ENCODE data around the gene NOD2. TPM values are rescaled to one million over a fixed set of nuclear protein-coding genes. Genes with fewer than 3 reads are reported as not detected.

Gene NOD2
- total RNA-seq, 1 donor from 2014 or later: not detected

- H3K36me3 ChIP-seq (ENCODE audit: insufficient read depth, low read length): no peaks in the 10 kb centered on the region
- H4K20me1 ChIP-seq (ENCODE audit: insufficient read depth, low read length): no peaks in the 10 kb centered on the region
- H3K9me3 ChIP-seq (ENCODE audit: insufficient read depth, low read depth, low read length): no peaks in the 10 kb centered on the region
- H3K9ac ChIP-seq (ENCODE audit: low read length): no peak overlapping the region
- H3K27me3 ChIP-seq (ENCODE audit: insufficient read depth, low read length): no peaks in the 10 kb centered on the region
- FAIRE-seq (no peak), DNase-seq (ENCODE audit: low read depth) (no peak)
- H3K4me1 ChIP-seq (ENCODE audit: insufficient read depth, low read length): no peaks in the 10 kb centered on the region
- H3K4me1 Mint-ChIP-seq (ENCODE audit: low read depth, unreplicated experiment): no peaks in the 10 kb centered on the region
- H3K36me3 Mint-ChIP-seq (ENCODE audit: low read depth, unreplicated experiment): no peaks in the 10 kb centered on the region
- peaks cover 6% of the 10 kb centered on the region for H3K27me3 Mint-ChIP-seq (ENCODE audit: low read depth, unreplicated experiment)
- no peak overlapping the region for H3K4me2 ChIP-seq (ENCODE audit: low read length)
- no peak overlapping the region for H2AFZ ChIP-seq (ENCODE audit: low read depth, low read length)
- TF ChIP-seq EZH2 (IDR thresholded peaks at IDR 0.05; ENCODE audit: insufficient read depth, low read length): no peak
- TF ChIP-seq CTCF (IDR thresholded peaks at IDR 0.05; ENCODE audit: insufficient read depth, low read depth, low read length): no peak
- H3K27ac Mint-ChIP-seq (ENCODE audit: unreplicated experiment): no peak overlapping the region
- H3K27ac ChIP-seq (ENCODE audit: low read depth, low read length): no peak overlapping the region
- H3K4me3 Mint-ChIP-seq (ENCODE audit: unreplicated experiment): no peak overlapping the region
- H3K79me2 ChIP-seq (ENCODE audit: insufficient read depth, low read length): no peaks in the 10 kb centered on the region
- no peak overlapping the region for H3K4me3 ChIP-seq (ENCODE audit: insufficient read depth, low read depth, low read length)
- peaks cover under 1% of the 10 kb centered on the region for H3K9me3 Mint-ChIP-seq (ENCODE audit: unreplicated experiment)
Observed at GRCh38 chr16:50718761-50719400, 25.5 kb downstream of the NOD2 start.

- FAIRE-seq (no peak), DNase-seq (ENCODE audit: low read depth) (no peak)
- Mint-ChIP-seq H3K27ac (ENCODE audit: unreplicated experiment) (no peak overlapping the region), H3K4me3 (ENCODE audit: unreplicated experiment) (no peak overlapping the region), H3K9me3 (ENCODE audit: unreplicated experiment) (peaks cover 9% of the 10 kb centered on the region), H3K36me3 (ENCODE audit: low read depth, unreplicated experiment) (no peaks in the 10 kb centered on the region), H3K27me3 (ENCODE audit: low read depth, unreplicated experiment) (peaks cover 6% of the 10 kb centered on the region), H3K4me1 (ENCODE audit: low read depth, unreplicated experiment) (no peaks in the 10 kb centered on the region)
- Histone ChIP-seq H3K9me3 (ENCODE audit: insufficient read depth, low read depth, low read length) (no peaks in the 10 kb centered on the region), H3K4me3 (ENCODE audit: insufficient read depth, low read depth, low read length) (no peak overlapping the region), H3K4me2 (ENCODE audit: low read length) (no peak overlapping the region), H3K27ac (ENCODE audit: low read depth, low read length) (no peak overlapping the region), H3K9ac (ENCODE audit: low read length) (no peak overlapping the region), H3K4me1 (ENCODE audit: insufficient read depth, low read length) (no peaks in the 10 kb centered on the region), H2AFZ (ENCODE audit: low read depth, low read length) (no peak overlapping the region), H3K36me3 (ENCODE audit: insufficient read depth, low read length) (no peaks in the 10 kb centered on the region), H4K20me1 (ENCODE audit: insufficient read depth, low read length) (no peaks in the 10 kb centered on the region), H3K27me3 (ENCODE audit: insufficient read depth, low read length) (no peaks in the 10 kb centered on the region), H3K79me2 (ENCODE audit: insufficient read depth, low read length) (no peaks in the 10 kb centered on the region)
- TF ChIP-seq EZH2 (IDR thresholded peaks at IDR 0.05; ENCODE audit: insufficient read depth, low read length) (no peak), CTCF (IDR thresholded peaks at IDR 0.05; ENCODE audit: insufficient read depth, low read depth, low read length) (no peak)
Observed at GRCh38 chr16:50719401-50720337, 26.3 kb downstream of the NOD2 start.

Measured in astrocyte (in vitro differentiated cells and primary cell).